HepG2 (cell line): ENCODE measurements around the gene STMN1. TPM values are rescaled to one million over a fixed set of nuclear protein-coding genes. Genes with fewer than 3 reads are reported as not detected.

Source experiments
- ATAC-seq: fragments of 200-7000 bp; cut with Tn5 transposase; 3 replicates; pipeline ENCODE4 v1.9.1; 2020; ENCODE audit warnings: mild to moderate bottlenecking, moderate library complexity
- BruUV-seq: library from RNA; stranded (reverse); fragments of 400-500 nt; replicated peaks from 2 replicates; lab custom pipeline; 2021; lab: Mats Ljungman, UMichigan
- CTCF ChIA-PET: fragments of 300-600 bp; formaldehyde crosslinking; extraction: SDS; loops from one replicate; lab custom pipeline; 2021; ENCODE audit warnings: low total read pairs, inconsistent platforms, low intra/inter-chr PET ratio; lab: Yijun Ruan, JAX
- POLR2A ChIA-PET: fragments of 350-600 bp; sonication (Branson Sonifier 250); formaldehyde crosslinking; loops from one replicate; lab custom pipeline; 2020; ENCODE audit warnings: antibody characterized with exemption, inconsistent platforms; lab: Yijun Ruan, JAX
- DNase-seq: peaks from one replicate; pipeline ENCODE4 v3.0.0-alpha.2; 2015; ENCODE audit warnings: low spot score
- FAIRE-seq: peaks from 3 replicates; lab custom pipeline; 2011; peaks lifted over from hg19 to GRCh38; lab: Jason Lieb, UNC
- H2AFZ ChIP-seq: one replicate; pipeline ENCODE4 v1.6.1; 2011; ENCODE audit warnings: low read length, inconsistent platforms
- H3K27ac ChIP-seq: fragments of 300-600 bp; 3 replicates; pipeline ENCODE4 v1.8.0; 2011; ENCODE audit warnings: mixed run types, mild to moderate bottlenecking, mixed read lengths, low read length, inconsistent platforms; ENCODE audit not compliant: insufficient read depth; ENCODE audit errors: extremely low read length
- H3K27me3 ChIP-seq, 2 experiments: fragments of 200-600 bp in 1 of 2; 2 replicates in 1 of 2; 3 replicates in 1 of 2; pipeline versions ENCODE4 v1.6.0 to v1.8.0; 2011; ENCODE audit warnings: low read length in 2 of 2, mild to moderate bottlenecking in 2 of 2, moderate library complexity in 2 of 2, inconsistent platforms in 1 of 2; ENCODE audit not compliant: insufficient read depth in 2 of 2, control insufficient read depth in 1 of 2
- H3K36me3 ChIP-seq, 2 experiments: fragments of 200-600 bp in 1 of 2; replicated peaks in 1 of 2; 2 replicates in 1 of 2; 3 replicates in 1 of 2; pipeline versions ENCODE4 v1.5.1 to v1.8.0; 2011; ENCODE audit warnings: low read length in 2 of 2, inconsistent platforms in 1 of 2; ENCODE audit not compliant: insufficient read depth in 2 of 2, control insufficient read depth in 1 of 2
- H3K4me1 ChIP-seq: 2 replicates; pipeline ENCODE4 v1.5.1; 2012; ENCODE audit warnings: low read length, inconsistent platforms; ENCODE audit not compliant: insufficient read depth
- H3K4me2 ChIP-seq: 2 replicates; pipeline ENCODE4 v1.6.0; 2011; ENCODE audit warnings: low read depth, low read length, inconsistent platforms
- H3K4me3 ChIP-seq, 3 experiments: fragments of 200-600 bp in 1 of 3; sonication (generic), shearing (Covaris generic) in 1 of 3; replicated peaks in 1 of 3; 2 replicates each; pipeline ENCODE4 v1.5.1; 2011 to 2016; ENCODE audit warnings: low read length in 3 of 3, inconsistent platforms in 2 of 3, low read depth in 2 of 3, mild to moderate bottlenecking in 2 of 3, control low read depth in 1 of 3, mixed read lengths in 1 of 3; ENCODE audit not compliant: insufficient read depth in 1 of 3
- H3K79me2 ChIP-seq: one replicate; pipeline ENCODE4 v1.6.1; 2011; ENCODE audit warnings: low read length, inconsistent platforms; ENCODE audit not compliant: insufficient read depth
- H3K9ac ChIP-seq: 2 replicates; pipeline ENCODE4 v1.6.0; 2011; ENCODE audit warnings: mild to moderate bottlenecking, low read depth, low read length, inconsistent platforms; ENCODE audit not compliant: insufficient read depth
- H3K9me3 ChIP-seq: 2 replicates; pipeline ENCODE4 v1.5.1; 2012; ENCODE audit warnings: mild to moderate bottlenecking, low read length
- H4K20me1 ChIP-seq: 2 replicates; pipeline ENCODE4 v1.6.0; 2011; ENCODE audit warnings: inconsistent platforms, mild to moderate bottlenecking, low read length, moderate library complexity; ENCODE audit not compliant: insufficient read depth
- AGO2 ChIP-seq: fragments of 200-400 bp; formaldehyde crosslinking; optimal IDR thresholded peaks from 2 replicates; pipeline ENCODE3; 2017; ENCODE audit warnings: mild to moderate bottlenecking, low read depth, low read length, moderate library complexity
- ARNT2 ChIP-seq: sonication (generic); formaldehyde crosslinking; IDR thresholded peaks from 2 replicates; pipeline ENCODE4 v1.8.0; 2022; ENCODE audit warnings: mild to moderate bottlenecking, low read depth, missing genetic modification reagents, moderate library complexity
- CEBPG ChIP-seq: IDR thresholded peaks from 2 replicates; pipeline ENCODE4 v1.6.1; 2016
- E2F2 ChIP-seq: sonication (generic); formaldehyde crosslinking; IDR thresholded peaks from 2 replicates; pipeline ENCODE4 v1.4.0; 2020; ENCODE audit warnings: missing genetic modification reagents, borderline replicate concordance
- HNRNPK ChIP-seq: fragments of 200-400 bp; formaldehyde crosslinking; IDR thresholded peaks from 2 replicates; pipeline ENCODE4 v1.6.1; 2018; ENCODE audit warnings: low read length, low read depth, moderate library complexity, mild to moderate bottlenecking; ENCODE audit not compliant: poor library complexity, severe bottlenecking
- ZNF784 ChIP-seq: sonication (generic); formaldehyde crosslinking; IDR thresholded peaks from 2 replicates; pipeline ENCODE4 v1.5.1; 2020; ENCODE audit warnings: missing genetic modification reagents, mild to moderate bottlenecking, borderline replicate concordance
- ZZZ3 ChIP-seq: sonication (generic); formaldehyde crosslinking; IDR thresholded peaks from 2 replicates; pipeline ENCODE4 v1.4.0; 2020; ENCODE audit warnings: missing genetic modification reagents, mild to moderate bottlenecking, borderline replicate concordance
- in situ Hi-C: cut with HindIII; loops from 2 replicates; pipeline ENCODE4 v1.10.0; 2017; ENCODE audit warnings: low pct_unique_long_range_greater_than_20kb; ENCODE audit not compliant: extremely low pct_ligation_motif_present
- intact Hi-C: fragments of 100-400 bp; cut with micrococcal nuclease; formaldehyde crosslinking; loops from one replicate; pipeline ENCODE4 v1.10.0; 2022; ENCODE audit not compliant: unreplicated experiment
- polyA plus RNA-seq, 8 experiments: library from polyadenylated mRNA; depleted of rRNA in 3 of 8; stranded (reverse) in 7 of 8; unstranded in 1 of 8; fragments of >200 nt; fragmentation: Illumina TruSeq in 4 of 8; extraction: Trizol in 4 of 8; gene quantifications; 2 replicates each; pipeline versions ENCODE4 v1.2.1 to v1.2.3, GENCODE V29; 2011 to 2016; ENCODE audit warnings: low read depth in 4 of 8, missing spikeins in 1 of 8, mixed read lengths in 1 of 8; ENCODE audit not compliant: insufficient read depth in 1 of 8
- total RNA-seq, 5 experiments: library from RNA; depleted of rRNA; stranded (reverse); fragments of >200 nt; fragmentation: Illumina TruSeq; extraction: Trizol; gene quantifications; 2 replicates each; pipeline ENCODE4 v1.2.3, GENCODE V29; 2016; ENCODE audit warnings: low read depth in 1 of 5

Gene STMN1
- total and polyA plus RNA-seq, 2 of the 13 experiments (the other 11 are each of a cell fraction or from before 2014, with no cell fraction given) = 45.9 to 409 TPM

GRCh38 chr1:25955553-25955952 lies 49.3 kb upstream of the STMN1 start:
- CTCF ChIA-PET = no interaction called here

More at GRCh38 chr1:25955553-25955952, 49.3 kb upstream of the STMN1 start:
- no TSS peak for BruUV-seq
- POLR2A ChIA-PET = no interaction called here
- FAIRE-seq = no peak
- no peaks in the 10 kb centered on the region for H3K79me2 ChIP-seq
- no peak for DNase-seq
- no peaks in the 10 kb centered on the region for H3K27me3 ChIP-seq
- intact Hi-C loops = no loop called here
- peak; percentile 28 for TF ChIP-seq HNRNPK
- no peak for TF ChIP-seq ARNT2 (CRISPR knock-in tag)
- TF ChIP-seq E2F2 (CRISPR knock-in tag) = no peak
- no peak for TF ChIP-seq ZNF784 (CRISPR knock-in tag)
- TF ChIP-seq AGO2 = no peak
- no peak for TF ChIP-seq ZZZ3 (CRISPR knock-in tag)
- no peak for TF ChIP-seq CEBPG
- H4K20me1 ChIP-seq = no peaks in the 10 kb centered on the region
- in situ Hi-C loops = no loop called here
- no peak overlapping the region for H3K27ac ChIP-seq
- peaks cover 3 to 21% of the 10 kb centered on the region in 2 experiments; a peak in 2 of 5 replicates for H3K36me3 ChIP-seq
- H3K4me3 ChIP-seq = no peak overlapping the region
- no peak overlapping the region for H3K4me2 ChIP-seq
- no peak overlapping the region for H2AFZ ChIP-seq
- ATAC-seq = no peak
- no peak overlapping the region for H3K9ac ChIP-seq
- no peaks in the 10 kb centered on the region for H3K9me3 ChIP-seq
- peaks cover 5% of the 10 kb centered on the region; the same call in 1 of the 2 replicates for H3K4me1 ChIP-seq
